HG03039 (cell line): ENCODE data around the gene GLE1.
"Not testable (repeated sequence)": the region's sequence is repeated elsewhere in the genome, so short reads cannot be mapped to it uniquely, and the experiment has no call there.

ENCODE experiments used
- ATAC-seq: cut with Tn5 transposase; IDR thresholded peaks from one replicate; pipeline ENCODE4 v1.9.1; 2021; ENCODE audit warnings: mild to moderate bottlenecking, moderate library complexity; ENCODE audit not compliant: unreplicated experiment

Gene GLE1

GRCh38 chr9:128495296-128495695 lies 9.2 kb upstream of the GLE1 start:
- ATAC-seq: no peak

- no peak for ATAC-seq
Measured at GRCh38 chr9:128495804-128496417, 8.6 kb upstream of the GLE1 start.

- no peak for ATAC-seq
Measured at GRCh38 chr9:128497824-128498610, 6.5 kb upstream of the GLE1 start.

GRCh38 chr9:128498911-128499310 lies 5.6 kb upstream of the GLE1 start:
- ATAC-seq: no peak

GRCh38 chr9:128499920-128500319 lies 4.6 kb upstream of the GLE1 start:
- ATAC-seq: no peak

GRCh38 chr9:128503415-128503825 lies 1.1 kb upstream of the GLE1 start:
- ATAC-seq: not testable (repeated sequence)

GRCh38 chr9:128503870-128504269 lies 649 bp upstream of the GLE1 start:
- ATAC-seq: no peak

- no peak for ATAC-seq
Measured at GRCh38 chr9:128505414-128505765, 871 bp downstream of the GLE1 start.

GRCh38 chr9:128505906-128506305 lies 1.4 kb downstream of the GLE1 start:
- not testable (repeated sequence) for ATAC-seq

GRCh38 chr9:128512820-128513219 lies 8.3 kb downstream of the GLE1 start:
- ATAC-seq: no peak

GRCh38 chr9:128521956-128522355 lies 17.4 kb downstream of the GLE1 start:
- ATAC-seq: no peak

GRCh38 chr9:128523199-128523925 lies 18.8 kb downstream of the GLE1 start:
- ATAC-seq: no peak

GRCh38 chr9:128526720-128527119 lies 22.2 kb downstream of the GLE1 start:
- ATAC-seq: no peak

GRCh38 chr9:128528445-128529160 lies 24.1 kb downstream of the GLE1 start:
- no peak for ATAC-seq

- ATAC-seq: no peak
Measured at GRCh38 chr9:128529191-128529590, 24.7 kb downstream of the GLE1 start.

- no peak for ATAC-seq
Measured at GRCh38 chr9:128532581-128532980, 28.1 kb downstream of the GLE1 start.

GRCh38 chr9:128540634-128541360 lies 36.3 kb downstream of the GLE1 start:
- no peak for ATAC-seq

- ATAC-seq: no peak
Measured at GRCh38 chr9:128546504-128546903, 42.0 kb downstream of the GLE1 start.

- no peak for ATAC-seq
Measured at GRCh38 chr9:128548876-128549275, 44.4 kb downstream of the GLE1 start.

GRCh38 chr9:128550226-128550625 lies 45.7 kb downstream of the GLE1 start:
- no peak for ATAC-seq
